Suprapubic skin (tissue), 4 donors: Measurements from ENCODE around the gene ANKRD63. TPM values are rescaled to one million over a fixed set of nuclear protein-coding genes. Genes with fewer than 3 reads are reported as not detected.

Experiments
- DNase-seq, 2 donors: peaks; one replicate each; pipeline ENCODE4 v3.0.0-alpha.2; 2019; ENCODE audit warnings: low spot score in 2 of 2
- H3K27ac ChIP-seq: fragments of 200-600 bp; sonication (generic); one replicate; pipeline ENCODE4 v1.5.1; 2019
- H3K27me3 ChIP-seq: fragments of 200-600 bp; sonication (generic); one replicate; pipeline ENCODE4 v1.5.1; 2019
- H3K36me3 ChIP-seq: fragments of 200-600 bp; sonication (generic); one replicate; pipeline ENCODE4 v1.5.1; 2019
- H3K4me1 ChIP-seq: fragments of 200-600 bp; sonication (generic); one replicate; pipeline ENCODE4 v1.5.1; 2019
- H3K4me3 ChIP-seq: fragments of 200-600 bp; sonication (generic); one replicate; pipeline ENCODE4 v1.5.1; 2019; ENCODE audit warnings: mild to moderate bottlenecking
- H3K9me3 ChIP-seq: fragments of 200-600 bp; sonication (generic); one replicate; pipeline ENCODE4 v1.5.1; 2019
- EP300 ChIP-seq: sonication (generic); formaldehyde crosslinking; IDR thresholded peaks from one replicate; pipeline ENCODE4 v1.6.1; 2017; ENCODE audit warnings: antibody characterized with exemption
- POLR2A ChIP-seq, 2 donors: fragments of 450-650 bp; IDR thresholded peaks; one replicate each; pipeline ENCODE4 v1.6.1; 2017; ENCODE audit warnings: antibody characterized with exemption in 2 of 2, mild to moderate bottlenecking in 2 of 2, moderate library complexity in 2 of 2
- POLR2AphosphoS5 ChIP-seq, 3 donors: sonication (generic); formaldehyde crosslinking; IDR thresholded peaks; one replicate each; pipeline ENCODE4 v1.6.1; 2017; ENCODE audit warnings: antibody characterized with exemption in 3 of 3
- WGBS: methylation state at CpG from one replicate; pipeline ENCODE4 v1.1.5; 2018; 5-methylcytosine and 5-hydroxymethylcytosine counted together
- total RNA-seq, 4 donors: library from RNA; depleted of rRNA; stranded (reverse); fragments of >200 nt; gene quantifications; one replicate each; pipeline ENCODE4 v1.1.0, GENCODE V29; 2016
- TF ChIP-seq, protein P1 (sequence below), 2 donors: fragments of 200-600 bp in 1 of 2; fragments of 450-650 bp in 1 of 2; sonication (generic) in 1 of 2; IDR thresholded peaks; one replicate each; pipeline ENCODE4 v1.5.1; 2016 to 2019; ENCODE audit warnings: antibody characterized with exemption in 2 of 2, mild to moderate bottlenecking in 1 of 2, moderate library complexity in 1 of 2

The ANKRD63 gene
- total RNA-seq, 4 donors from 2014 or later: not detected

DNA sequence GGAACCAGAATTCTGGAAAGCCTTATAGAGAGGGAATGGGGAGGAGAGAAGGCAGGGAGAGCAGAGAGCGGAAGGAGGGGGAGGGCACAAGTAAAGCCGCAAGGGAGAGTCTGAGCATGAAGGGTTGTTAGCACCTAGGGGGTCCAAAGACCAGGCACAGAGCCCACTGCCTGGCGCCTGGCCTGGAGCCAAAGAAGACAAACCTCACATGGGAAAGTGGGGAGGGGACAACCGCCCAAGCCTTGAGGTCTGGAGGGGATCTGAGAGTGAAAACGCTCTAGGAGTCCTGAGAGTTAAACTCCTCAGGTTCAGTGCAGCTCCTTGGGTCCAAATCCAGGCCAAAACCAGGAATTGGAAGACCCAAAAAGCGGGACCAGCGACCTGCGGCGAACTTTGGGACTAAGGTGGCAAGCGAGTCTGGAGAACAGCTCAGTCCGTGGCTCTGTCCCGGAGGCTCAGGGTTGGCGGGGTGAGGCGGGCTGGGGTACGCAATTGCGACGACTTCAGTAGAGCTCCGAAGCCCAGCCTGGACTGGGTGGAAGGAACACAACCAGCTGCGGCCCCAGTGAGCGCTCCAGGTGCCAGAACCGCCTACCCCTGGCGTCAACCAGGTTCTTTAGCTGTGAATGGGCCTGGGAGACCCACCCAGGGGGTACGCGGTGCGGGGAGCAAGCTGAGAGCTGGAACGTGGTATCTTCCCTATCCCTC lies 39.8 kb upstream of the ANKRD63 start:
- no peak overlapping the region for H3K27ac ChIP-seq
- 64% methylated on average over 18 of the region's 26 CpGs for WGBS
- TF ChIP-seq POLR2AphosphoS5 (IDR thresholded peaks at IDR 0.05) (no peak), EP300 (no peak), POLR2A (IDR thresholded peaks at IDR 0.05) (no peak)
- TF ChIP-seq, protein P1, sequence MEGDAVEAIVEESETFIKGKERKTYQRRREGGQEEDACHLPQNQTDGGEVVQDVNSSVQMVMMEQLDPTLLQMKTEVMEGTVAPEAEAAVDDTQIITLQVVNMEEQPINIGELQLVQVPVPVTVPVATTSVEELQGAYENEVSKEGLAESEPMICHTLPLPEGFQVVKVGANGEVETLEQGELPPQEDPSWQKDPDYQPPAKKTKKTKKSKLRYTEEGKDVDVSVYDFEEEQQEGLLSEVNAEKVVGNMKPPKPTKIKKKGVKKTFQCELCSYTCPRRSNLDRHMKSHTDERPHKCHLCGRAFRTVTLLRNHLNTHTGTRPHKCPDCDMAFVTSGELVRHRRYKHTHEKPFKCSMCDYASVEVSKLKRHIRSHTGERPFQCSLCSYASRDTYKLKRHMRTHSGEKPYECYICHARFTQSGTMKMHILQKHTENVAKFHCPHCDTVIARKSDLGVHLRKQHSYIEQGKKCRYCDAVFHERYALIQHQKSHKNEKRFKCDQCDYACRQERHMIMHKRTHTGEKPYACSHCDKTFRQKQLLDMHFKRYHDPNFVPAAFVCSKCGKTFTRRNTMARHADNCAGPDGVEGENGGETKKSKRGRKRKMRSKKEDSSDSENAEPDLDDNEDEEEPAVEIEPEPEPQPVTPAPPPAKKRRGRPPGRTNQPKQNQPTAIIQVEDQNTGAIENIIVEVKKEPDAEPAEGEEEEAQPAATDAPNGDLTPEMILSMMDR (IDR thresholded peaks at IDR 0.05): no peak
- H3K4me3 ChIP-seq: peak overlapping the region; percentile 85
- no peaks in the 10 kb centered on the region for H3K9me3 ChIP-seq
- H3K27me3 ChIP-seq: no peaks in the 10 kb centered on the region
- H3K4me1 ChIP-seq: peaks cover 28% of the 10 kb centered on the region
- no peak for DNase-seq
- H3K36me3 ChIP-seq: no peaks in the 10 kb centered on the region

- 0% methylated on average over 2 of the region's 2 CpGs for WGBS
- TF ChIP-seq, protein P1 (IDR thresholded peaks at IDR 0.05): peak; percentile 77 to 82
- TF ChIP-seq POLR2A (IDR thresholded peaks at IDR 0.05) (no peak), EP300 (no peak), POLR2AphosphoS5 (IDR thresholded peaks at IDR 0.05) (no peak)
- no peak for DNase-seq
- H3K27ac ChIP-seq: no peak overlapping the region
- no peaks in the 10 kb centered on the region for H3K36me3 ChIP-seq
- H3K27me3 ChIP-seq: no peaks in the 10 kb centered on the region
- H3K4me3 ChIP-seq: no peak overlapping the region
- H3K9me3 ChIP-seq: no peaks in the 10 kb centered on the region
- H3K4me1 ChIP-seq: peaks cover 28% of the 10 kb centered on the region
These were observed 38.1 kb upstream of the ANKRD63 start for GRCh38 chr15:40320931-40321371.

DNA sequence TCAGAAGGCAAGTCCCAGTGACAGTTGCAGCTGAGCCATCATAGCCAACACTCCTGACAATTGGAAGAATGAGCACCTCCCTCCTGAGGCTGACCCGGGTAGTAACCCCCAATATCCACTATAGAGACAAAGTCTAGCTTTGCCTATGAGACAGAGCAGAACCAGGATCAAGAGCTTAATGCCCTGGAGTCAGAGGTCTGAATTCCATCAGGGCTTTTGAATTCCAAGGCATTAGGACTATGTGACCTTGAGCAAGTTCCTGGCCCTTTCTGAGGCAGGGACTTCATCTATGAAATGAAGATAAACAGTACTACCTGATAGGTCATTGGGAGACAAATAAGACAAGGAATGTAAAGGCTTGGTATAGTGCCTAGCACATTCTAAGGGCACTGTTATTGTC lies 37.5 kb upstream of the ANKRD63 start:
- H3K27me3 ChIP-seq: no peaks in the 10 kb centered on the region
- peaks cover 27% of the 10 kb centered on the region for H3K4me1 ChIP-seq
- 78% methylated on average over 1 of the region's 1 CpG for WGBS
- H3K4me3 ChIP-seq: no peak overlapping the region
- H3K9me3 ChIP-seq: no peaks in the 10 kb centered on the region
- TF ChIP-seq POLR2AphosphoS5 (IDR thresholded peaks at IDR 0.05): no peak
- no peak for TF ChIP-seq POLR2A (IDR thresholded peaks at IDR 0.05)
- no peak for TF ChIP-seq EP300
- TF ChIP-seq, protein P1 (IDR thresholded peaks at IDR 0.05): no peak
- no peak overlapping the region for H3K27ac ChIP-seq
- DNase-seq: no peak
- H3K36me3 ChIP-seq: no peaks in the 10 kb centered on the region

DNA sequence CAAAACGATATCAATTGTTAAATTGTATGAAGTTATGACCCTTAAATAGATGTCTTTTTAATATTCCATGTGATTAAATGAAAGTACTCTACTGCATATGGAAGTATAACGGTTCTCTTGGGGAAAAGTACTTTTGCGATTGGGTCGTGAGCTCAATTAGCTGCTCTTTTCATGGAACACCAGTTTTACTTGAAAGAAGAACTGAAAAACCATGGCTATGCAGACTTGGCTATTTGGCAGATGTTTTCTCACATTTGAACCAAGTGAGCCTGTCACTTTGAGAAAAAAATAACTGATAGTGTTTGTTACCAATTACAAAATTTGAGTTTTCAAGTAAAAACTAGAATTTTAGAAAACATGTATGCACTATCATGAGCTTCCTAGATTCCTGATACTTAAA lies 34.7 kb upstream of the ANKRD63 start:
- no peak for DNase-seq
- WGBS: 73% methylated on average over 4 of the region's 4 CpGs
- Histone ChIP-seq H3K9me3 (no peaks in the 10 kb centered on the region), H3K4me1 (peaks cover 15% of the 10 kb centered on the region), H3K27me3 (no peaks in the 10 kb centered on the region), H3K4me3 (no peak overlapping the region), H3K36me3 (no peaks in the 10 kb centered on the region), H3K27ac (no peak overlapping the region)
- TF ChIP-seq, protein P1 (IDR thresholded peaks at IDR 0.05): no peak
- TF ChIP-seq POLR2AphosphoS5 (IDR thresholded peaks at IDR 0.05) (no peak), POLR2A (IDR thresholded peaks at IDR 0.05) (no peak), EP300 (no peak)

- WGBS: 84% methylated on average over 3 of the region's 3 CpGs
- Histone ChIP-seq H3K27me3 (peaks cover under 1% of the 10 kb centered on the region), H3K9me3 (no peaks in the 10 kb centered on the region), H3K4me3 (no peak overlapping the region), H3K36me3 (no peaks in the 10 kb centered on the region), H3K27ac (no peak overlapping the region), H3K4me1 (peaks cover 13% of the 10 kb centered on the region)
- TF ChIP-seq EP300 (no peak), POLR2AphosphoS5 (IDR thresholded peaks at IDR 0.05) (no peak), POLR2A (IDR thresholded peaks at IDR 0.05) (no peak)
- TF ChIP-seq, protein P1 (IDR thresholded peaks at IDR 0.05): no peak
- DNase-seq: no peak
These were observed 34.1 kb upstream of the ANKRD63 start for GRCh38 chr15:40316931-40317330.
